Activated CD4-positive, alpha-beta T cell treated with anti-CD3 and anti-CD28 coated beads, Interleukin-2, amount 50 U/mL, for 4 hours (primary cell): ENCODE measurements around the gene EPB41L4A.
"Not testable (repeated sequence)": the region's sequence is repeated elsewhere in the genome, so short reads cannot be mapped to it uniquely, and the experiment has no call there.

ENCODE experiments used
- DNase-seq, 2 experiments: peaks; one replicate each; pipeline ENCODE4 v3.0.0-alpha.2; 2020

Gene EPB41L4A

GRCh38 chr5:112396430-112396829 is 22.6 kb downstream of the EPB41L4A start:
- DNase-seq: no peak

- not testable (repeated sequence) for DNase-seq
Measured at GRCh38 chr5:112395299-112395698, 23.8 kb downstream of the EPB41L4A start.

DNA sequence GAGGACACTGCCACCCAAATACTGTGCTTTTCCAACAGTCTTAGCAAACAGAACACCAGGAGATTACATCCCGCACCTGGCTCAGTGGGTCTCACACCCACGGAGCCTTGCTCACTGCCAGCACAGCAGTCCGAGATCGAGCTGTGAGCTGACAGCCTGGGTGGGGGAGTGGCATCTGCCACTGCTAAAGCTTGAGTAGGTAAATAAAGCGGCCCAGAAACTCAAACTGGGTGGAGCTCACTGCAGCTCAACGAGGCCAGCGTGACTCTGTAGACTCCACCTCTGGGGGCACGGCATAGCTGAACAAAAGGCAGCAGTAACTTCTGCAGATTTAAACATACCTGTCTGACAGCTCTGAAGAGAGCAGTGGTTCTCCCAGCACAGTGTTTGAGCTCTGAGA is 28.8 kb downstream of the EPB41L4A start:
- DNase-seq: no peak

- DNase-seq: no peak
Measured at GRCh38 chr5:112388739-112389138, 30.3 kb downstream of the EPB41L4A start.

DNA sequence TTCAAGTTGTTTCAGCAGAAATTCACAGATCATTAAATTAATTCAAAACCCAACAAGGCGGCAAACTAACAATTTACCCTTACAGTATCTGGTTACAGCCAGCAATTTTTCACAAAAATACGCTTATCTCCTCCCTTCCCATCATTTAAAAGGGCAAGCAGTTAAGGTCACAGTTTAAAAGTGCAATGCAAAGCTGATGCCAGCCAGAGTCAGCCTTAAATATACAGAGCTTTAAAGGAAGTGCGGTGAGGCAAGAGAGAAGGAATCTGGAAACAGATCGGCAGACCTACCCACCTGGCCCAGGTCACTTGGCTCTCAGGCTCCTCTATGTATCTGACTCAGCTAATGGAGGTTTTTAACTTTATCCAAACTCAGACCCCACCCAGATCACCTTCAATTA is 31.0 kb downstream of the EPB41L4A start:
- no peak for DNase-seq

GRCh38 chr5:112386766-112387165 is 32.3 kb downstream of the EPB41L4A start:
- no peak for DNase-seq

DNA sequence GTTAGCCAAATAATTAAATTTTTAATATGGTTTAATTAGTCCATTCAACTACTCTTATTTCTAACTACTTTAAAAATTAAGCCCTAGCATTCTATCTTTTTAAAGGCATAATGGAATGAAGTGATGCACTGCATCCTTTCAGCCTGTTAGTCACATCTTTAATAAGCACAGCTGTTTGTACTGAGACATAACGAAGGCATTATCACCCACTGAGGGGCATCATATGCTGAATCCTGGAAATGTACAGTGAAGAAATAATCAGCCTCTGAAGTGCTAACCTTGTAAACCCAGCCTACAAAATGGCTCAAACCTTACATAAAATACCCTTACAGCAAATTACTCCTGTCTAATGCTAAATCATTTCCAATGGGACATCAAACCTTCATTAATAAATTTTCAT is 33.1 kb downstream of the EPB41L4A start:
- DNase-seq: no peak

DNA sequence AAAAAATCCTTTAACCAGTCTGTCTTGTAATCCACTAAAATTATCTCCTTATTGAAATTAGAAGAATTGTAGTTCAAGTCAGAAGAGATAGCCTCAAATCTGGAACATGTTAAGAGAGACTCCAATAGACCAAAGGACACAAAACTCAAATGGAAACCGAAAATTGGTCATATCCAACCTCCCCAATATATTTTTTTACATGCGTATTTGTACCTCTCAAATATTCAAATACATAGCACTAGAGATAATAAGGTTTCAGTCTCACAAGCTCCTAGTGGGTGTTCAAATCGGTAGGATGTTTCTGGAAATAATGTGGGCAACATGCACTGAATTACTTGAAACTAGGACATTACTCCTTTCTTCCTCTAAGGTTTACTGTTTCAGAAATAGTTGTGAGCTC is 33.5 kb downstream of the EPB41L4A start:
- DNase-seq: no peak

GRCh38 chr5:112384523-112384922 is 34.6 kb downstream of the EPB41L4A start:
- DNase-seq: no peak

DNA sequence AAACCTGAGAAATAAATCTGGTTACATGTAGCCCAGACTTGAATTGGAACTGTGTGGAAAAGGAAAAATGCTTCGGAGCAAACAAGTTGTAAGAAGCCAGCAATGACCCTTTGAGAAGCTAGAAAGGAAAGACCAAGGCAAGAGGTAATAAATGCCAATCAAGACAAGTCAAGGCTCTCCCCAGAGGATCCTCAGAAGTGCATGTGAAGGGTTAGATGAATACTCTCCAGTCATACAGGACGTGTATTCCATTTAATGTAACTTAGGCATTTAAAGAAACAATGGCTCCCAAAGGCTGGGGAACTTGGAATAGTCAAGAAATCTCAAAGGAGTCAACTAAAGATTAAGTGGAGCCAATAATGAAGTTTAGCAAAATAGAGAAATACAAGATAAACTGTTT is 36.2 kb downstream of the EPB41L4A start:
- no peak for DNase-seq

GRCh38 chr5:112381521-112381920 is 37.6 kb downstream of the EPB41L4A start:
- DNase-seq: no peak

- no peak for DNase-seq
Measured at GRCh38 chr5:112379542-112380325, 39.3 kb downstream of the EPB41L4A start.

DNA sequence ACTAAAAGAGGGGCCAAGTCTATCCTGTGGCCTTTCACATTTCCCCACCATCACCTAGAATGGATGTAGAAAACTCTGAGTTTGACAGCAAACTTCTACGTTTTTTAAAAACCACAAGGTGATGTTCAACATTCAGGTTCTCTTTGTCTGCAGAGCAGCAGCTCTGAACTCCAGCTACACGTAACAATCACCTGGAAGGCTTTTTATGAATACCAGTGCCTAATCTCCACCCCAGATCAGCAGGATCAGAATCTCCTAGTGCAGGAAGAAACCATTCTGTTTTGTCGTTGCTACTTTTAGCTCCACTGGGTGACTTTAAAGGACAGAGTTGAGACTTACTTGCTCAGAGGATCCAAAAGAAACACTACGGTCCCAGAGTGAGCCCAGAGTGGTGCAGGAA is 44.3 kb downstream of the EPB41L4A start:
- DNase-seq: no peak

DNA sequence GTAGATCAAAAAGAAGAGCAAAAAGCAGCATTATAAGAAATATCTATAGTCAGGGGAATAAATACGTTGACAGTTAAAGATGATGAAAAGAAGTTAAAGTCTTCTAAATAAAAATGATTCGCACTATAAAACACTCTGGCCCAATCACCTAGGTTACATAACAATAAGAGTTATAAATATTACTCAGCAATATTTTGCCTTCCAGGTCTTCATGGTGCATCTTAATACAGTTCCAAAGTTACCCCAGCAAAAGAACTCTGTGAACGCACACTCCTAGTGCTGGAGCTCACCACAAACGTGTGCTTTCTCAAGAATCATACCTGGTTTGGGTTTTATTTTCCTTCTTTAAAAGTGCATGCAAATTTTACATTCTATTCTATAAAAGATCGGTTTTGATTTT is 44.7 kb downstream of the EPB41L4A start:
- no peak for DNase-seq

DNA sequence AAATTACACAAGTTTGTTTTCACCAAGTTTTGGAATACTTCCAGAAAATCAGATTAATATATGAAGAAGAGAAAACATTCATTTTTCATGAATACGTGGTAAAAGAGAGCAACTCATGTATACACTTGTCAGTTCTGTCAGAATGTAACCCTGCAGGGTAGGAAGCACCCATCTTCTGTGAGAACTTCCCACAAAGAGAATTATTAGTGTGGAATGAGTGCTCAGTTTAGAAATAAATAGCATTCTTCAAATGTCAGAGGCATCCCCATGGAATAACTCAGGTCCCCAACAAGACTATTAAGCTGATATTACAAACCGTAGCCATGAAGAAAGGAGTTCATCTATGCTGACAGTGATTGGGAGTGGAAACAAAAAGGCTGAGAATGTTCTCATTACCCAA is 45.2 kb downstream of the EPB41L4A start:
- no peak for DNase-seq

GRCh38 chr5:112372543-112372942 is 46.5 kb downstream of the EPB41L4A start:
- DNase-seq: no peak

DNA sequence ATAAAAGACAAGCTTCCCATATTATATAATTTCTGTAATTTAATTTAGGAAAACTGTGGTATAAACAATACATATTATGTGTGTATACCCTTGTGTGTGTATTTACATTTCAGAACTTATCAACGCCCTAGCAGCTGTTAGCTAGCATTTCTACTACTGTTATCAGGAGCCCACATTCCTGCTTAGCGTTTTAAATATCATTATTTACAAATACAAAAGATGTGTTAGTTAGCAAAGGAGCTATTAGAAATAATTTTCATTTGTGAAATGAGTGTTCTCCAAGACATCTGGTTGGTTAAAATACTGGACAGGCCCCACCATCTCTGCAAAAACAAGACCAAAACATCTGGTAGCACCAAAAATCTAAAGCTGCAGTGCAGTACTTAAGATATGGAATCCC is 48.0 kb downstream of the EPB41L4A start:
- no peak for DNase-seq

GRCh38 chr5:112367400-112367799 is 51.7 kb downstream of the EPB41L4A start:
- no peak for DNase-seq

- no peak for DNase-seq
Measured at GRCh38 chr5:112366987-112367386, 52.1 kb downstream of the EPB41L4A start.

DNA sequence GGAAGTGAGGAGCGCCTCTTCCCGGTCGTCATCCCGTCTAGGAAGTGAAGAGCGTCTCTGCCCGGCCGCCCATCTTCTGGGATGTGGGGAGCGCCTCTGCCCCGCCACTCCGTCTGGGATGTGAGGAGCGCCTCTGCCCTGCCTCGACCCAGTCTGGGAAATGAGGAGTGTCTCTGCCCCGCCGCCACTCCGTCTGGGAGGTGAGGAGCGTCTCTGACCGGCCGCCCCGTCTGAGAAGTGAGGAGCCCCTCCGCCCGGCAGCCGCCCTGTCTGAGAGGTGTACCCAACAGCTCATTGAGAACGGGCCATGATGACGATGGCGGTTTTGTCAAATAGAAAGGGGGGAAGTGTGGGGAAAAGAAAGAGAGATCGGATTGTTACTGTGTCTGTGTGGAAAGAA is 58.3 kb downstream of the EPB41L4A start:
- DNase-seq: not testable (repeated sequence)

DNA sequence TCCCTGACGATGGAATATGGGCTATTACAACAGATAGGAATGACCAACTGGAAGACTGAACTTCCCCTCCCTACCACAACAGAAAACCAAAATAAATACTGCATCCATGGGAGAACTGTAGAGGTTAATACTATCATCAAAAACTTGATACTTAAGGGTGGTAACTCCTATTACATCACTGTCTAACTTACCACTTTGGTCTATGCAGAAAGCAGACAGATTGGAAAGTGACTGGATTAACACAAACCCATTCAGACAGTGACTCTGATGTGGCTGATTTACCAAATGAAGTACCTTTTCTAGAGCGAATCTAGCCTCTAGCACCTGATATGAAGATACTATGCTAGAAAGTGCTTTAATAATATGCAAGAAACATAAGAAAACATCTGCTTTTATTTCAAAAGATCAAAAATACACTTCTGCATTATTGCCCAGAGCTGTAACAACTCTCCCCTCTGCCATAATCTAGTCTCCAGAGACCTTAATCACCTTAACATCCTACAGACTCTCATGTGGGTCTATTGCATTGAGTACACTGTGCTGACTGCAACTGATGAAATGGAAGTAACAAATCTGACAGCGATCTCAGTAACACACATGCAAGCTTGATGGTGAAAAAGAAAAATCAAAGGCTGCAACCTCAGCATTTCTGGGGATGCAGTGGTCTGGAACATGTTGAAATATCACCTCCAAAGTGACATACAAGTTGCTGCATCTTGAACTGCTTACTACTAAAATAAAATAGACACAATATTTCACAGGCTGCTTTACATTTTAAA is 62.7 kb downstream of the EPB41L4A start:
- DNase-seq: no peak

DNA sequence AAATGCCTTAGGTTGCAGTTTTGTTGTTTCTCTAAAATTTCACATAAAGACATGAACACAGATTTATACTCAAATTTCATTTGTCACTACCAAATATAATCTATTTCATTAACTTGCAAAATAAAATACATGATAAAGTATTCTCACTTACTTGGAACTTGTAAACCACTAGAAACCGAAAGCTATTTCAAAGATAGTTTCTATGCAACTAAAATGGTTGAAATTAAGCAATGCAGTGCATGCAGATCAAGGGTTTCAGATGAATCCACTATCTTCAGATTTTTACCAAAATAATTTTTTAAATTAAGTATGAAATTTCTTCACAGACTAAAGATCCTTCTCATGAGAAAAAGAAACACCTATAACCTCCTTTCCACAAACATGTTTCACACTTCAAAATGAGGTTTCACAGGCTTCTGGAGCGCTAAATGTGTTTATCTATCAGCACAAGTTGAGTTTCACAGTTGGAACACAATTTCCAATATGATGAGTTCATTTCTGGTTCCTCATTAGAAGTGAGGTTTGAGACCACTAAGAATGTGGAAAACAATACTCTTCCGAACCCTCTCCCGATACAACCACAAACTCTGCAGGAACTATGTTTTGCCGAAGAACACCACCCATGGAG is 63.9 kb downstream of the EPB41L4A start:
- DNase-seq: no peak

DNA sequence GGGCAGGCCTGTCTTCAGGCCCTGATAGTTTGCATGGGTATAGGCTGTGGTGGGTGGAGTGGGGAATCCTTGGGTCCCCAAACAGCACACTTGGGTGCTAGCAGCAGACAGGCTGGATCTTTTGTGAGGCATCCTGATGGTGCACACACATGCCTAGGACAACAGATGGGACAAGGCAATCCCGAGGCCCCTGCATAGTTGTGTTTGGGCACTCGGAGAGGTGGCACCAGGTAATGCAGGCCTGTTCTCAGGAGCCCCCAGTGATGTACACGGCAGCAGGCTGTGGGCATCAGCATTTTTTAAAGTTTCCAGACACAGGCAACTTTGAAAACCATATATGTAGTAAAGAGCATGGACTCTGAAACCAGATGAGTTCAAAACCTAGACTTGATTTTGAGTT is 65.4 kb downstream of the EPB41L4A start:
- no peak for DNase-seq

DNA sequence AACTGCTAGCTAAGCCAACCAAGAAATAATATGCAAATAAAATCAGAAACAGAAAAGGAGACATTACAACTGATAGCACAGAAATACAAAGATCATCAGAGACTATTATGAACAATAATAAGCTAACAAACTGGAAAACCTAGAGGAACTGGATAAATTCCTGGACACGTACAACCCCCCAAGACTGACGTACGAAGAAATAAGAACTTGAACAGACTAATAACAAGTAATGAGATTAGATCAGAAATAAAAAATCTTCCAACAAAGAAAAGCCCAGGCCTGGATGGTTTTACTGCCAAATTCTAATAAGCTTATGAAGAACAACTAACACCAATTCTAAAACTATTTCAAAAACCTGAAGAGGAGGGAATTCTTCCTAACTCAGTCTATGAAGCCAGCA is 67.9 kb downstream of the EPB41L4A start:
- DNase-seq: no peak
